Fibroblast of mammary gland (primary cell): ENCODE data around the gene INHBB.
"Not testable (repeated sequence)": the region's sequence is repeated elsewhere in the genome, so short reads cannot be mapped to it uniquely, and the experiment has no call there.

ENCODE experiments used
- DNase-seq: peaks from one replicate; pipeline ENCODE4 v3.0.0-alpha.2; 2010; ENCODE audit warnings: low read depth
- H3K4me3 ChIP-seq: 2 replicates; pipeline ENCODE4 v1.5.1; 2011; ENCODE audit warnings: low read depth, mild to moderate bottlenecking, low read length, moderate library complexity; ENCODE audit not compliant: control insufficient read depth
- CTCF ChIP-seq: conservative IDR thresholded peaks from 2 replicates; pipeline ENCODE4 v1.5.1; 2011; ENCODE audit warnings: low read depth, low read length, inconsistent platforms; ENCODE audit not compliant: control insufficient read depth, insufficient read depth

The INHBB gene

DNA sequence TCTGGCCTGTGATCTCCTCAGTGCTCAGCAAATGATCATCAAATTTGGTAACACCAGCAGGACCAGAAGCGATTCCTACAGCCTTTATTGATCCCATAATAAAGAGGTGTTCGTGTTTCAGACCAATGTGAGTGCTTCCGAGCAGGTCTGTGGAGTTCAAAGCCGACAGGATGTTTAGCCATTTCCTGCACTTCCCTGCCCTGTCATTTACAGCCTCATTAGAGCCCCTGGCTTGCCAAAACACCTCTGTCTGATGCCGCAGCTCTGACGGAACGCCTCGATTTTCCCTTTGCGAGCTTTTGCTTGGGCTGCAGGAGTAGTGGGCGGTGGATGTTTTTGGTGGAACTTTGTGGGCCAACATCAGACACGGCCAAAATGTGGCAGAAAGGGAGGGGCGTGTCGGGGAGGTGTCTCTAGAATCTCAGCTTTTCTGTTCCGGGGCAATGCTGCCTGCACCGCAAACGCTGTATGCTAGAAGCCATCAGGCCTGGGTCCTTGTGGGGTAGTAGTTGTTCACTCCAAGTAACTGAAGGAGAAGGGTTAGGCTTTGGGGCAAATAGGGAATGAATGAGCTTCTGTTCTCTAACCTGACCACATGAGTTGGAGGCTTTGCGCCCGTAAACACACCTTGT lies 26.1 kb upstream of the INHBB start:
- TF ChIP-seq CTCF = no peak
- H3K4me3 ChIP-seq = no peak overlapping the region
- no peak for DNase-seq

- DNase-seq = no peak
- no peak for TF ChIP-seq CTCF
- H3K4me3 ChIP-seq = no peak overlapping the region
Observed at GRCh38 chr2:120320318-120320851, 25.6 kb upstream of the INHBB start.

DNA sequence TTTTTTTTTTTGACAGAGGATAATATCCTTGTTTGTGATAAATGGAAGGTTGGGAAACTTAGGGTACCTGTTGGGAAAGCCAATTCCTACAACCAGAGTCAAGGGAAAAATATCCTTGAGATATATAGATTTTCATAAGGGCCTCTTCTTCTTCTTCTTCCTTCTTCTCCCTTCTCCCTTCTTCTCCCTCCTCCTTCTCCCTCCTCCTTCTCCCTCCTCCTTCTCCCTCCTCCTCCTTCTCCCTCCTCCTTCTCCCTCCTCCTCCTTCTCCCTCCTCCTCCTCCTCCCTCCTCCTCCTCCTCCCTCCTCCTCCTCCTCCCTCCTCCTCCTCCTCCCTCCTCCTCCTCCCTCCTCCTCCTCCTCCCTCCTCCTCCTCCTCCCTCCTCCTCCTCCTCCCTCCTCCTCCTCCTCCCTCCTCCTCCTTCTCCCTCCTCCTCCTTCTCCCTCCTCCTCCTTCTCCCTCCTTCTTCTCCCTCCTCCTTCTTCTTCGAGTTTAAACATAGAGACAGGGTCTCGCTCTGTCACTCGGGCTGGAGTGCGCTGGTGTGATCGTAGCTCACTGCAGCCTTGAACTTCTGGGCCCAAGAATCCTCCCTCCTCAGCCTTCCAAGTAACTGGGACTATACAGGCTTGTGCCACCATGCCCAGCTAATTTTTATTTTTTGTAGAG lies 24.9 kb upstream of the INHBB start:
- not testable (repeated sequence) for DNase-seq, H3K4me3 ChIP-seq

DNA sequence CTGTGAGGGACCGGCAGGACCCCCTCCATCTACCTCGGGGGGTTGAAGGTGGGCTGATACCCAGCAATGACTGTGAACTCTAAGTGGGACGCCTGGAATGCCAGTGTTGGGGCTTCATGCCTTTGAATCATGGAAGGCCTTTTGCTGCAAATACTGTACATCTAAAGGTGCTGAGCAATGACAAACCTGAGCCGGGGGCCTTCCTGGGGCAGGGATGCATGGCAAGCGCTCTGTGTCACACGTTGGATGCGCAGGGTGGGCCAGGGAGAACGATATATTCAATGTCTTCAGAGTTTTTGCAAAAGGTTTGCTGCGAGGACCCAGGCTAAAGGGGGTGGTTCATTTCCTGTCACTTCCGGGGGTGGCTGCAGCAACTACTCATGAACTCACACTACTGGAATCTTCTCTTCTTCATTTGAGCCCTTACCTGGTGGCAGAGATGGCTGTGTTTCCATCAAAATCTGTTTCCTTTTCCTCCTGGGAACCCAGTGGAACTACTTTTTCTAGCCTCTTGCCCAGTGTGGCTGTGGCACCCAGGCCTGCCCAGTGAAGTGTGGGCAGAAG lies 24.1 kb upstream of the INHBB start:
- no peak for TF ChIP-seq CTCF
- no peak overlapping the region for H3K4me3 ChIP-seq
- DNase-seq = no peak

- TF ChIP-seq CTCF = no peak
- DNase-seq = no peak
- no peak overlapping the region for H3K4me3 ChIP-seq
Observed at GRCh38 chr2:120322329-120322728, 23.6 kb upstream of the INHBB start.

DNA sequence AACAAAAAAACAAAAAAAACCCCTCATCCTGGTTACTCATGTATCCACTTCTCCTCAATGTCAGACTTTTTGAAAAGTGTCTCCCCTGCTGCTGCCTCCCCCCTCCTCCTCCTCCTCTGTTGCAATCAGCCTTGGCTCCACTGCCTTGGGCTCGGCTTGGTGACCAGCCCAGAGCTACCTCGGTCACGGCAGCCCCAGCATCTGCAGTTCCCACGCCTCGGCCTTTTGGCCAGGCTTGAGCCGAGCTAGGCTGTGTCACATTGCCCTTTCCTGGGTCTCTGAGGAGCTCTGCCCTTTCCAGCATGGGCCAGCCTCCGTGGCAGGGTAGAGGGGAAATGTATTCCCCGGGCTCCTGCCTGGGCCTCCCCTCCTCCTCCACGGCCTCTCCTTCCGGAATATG lies 22.7 kb upstream of the INHBB start:
- no peak for TF ChIP-seq CTCF
- peak; percentile 66 for DNase-seq
- H3K4me3 ChIP-seq = no peak overlapping the region

- no peak overlapping the region for H3K4me3 ChIP-seq
- no peak for TF ChIP-seq CTCF
- no peak for DNase-seq
Observed at GRCh38 chr2:120323807-120324399, 22.0 kb upstream of the INHBB start.
